ENCODE results near the gene BCAS4. TPM values are rescaled to one million over a fixed set of nuclear protein-coding genes. Genes with fewer than 3 reads are reported as not detected.

BCAS4 gene
- total RNA-seq (2022) (23.1 and 29.9 TPM in 2 replicates), Bru-seq, nascent RNA (percentile 59 among the genes with signal in this experiment), BruChase-seq, experiment 1, labeled RNA remaining after a 2-hour chase (percentile 57 among the genes with signal in this experiment), BruChase-seq, experiment 2, labeled RNA remaining after a 6-hour chase (percentile 62 among the genes with signal in this experiment)
- long read RNA-seq, full-length matches to known transcripts: 32 of 37 reads
- long read RNA-seq, partial matches to known transcripts: 2 of 37 reads
- long read RNA-seq, other reads (novel, unspliced or antisense): 3 of 37 reads

- Mint-ChIP-seq H3K4me1 (ENCODE audit: low read depth, unreplicated experiment) (peaks cover 33% of the 10 kb centered on the region), H3K9me3 (ENCODE audit: unreplicated experiment) (no peaks in the 10 kb centered on the region), H3K4me3 (ENCODE audit: unreplicated experiment) (peak within 1 kb of the TSS; percentile 88), H3K36me3 (ENCODE audit: insufficient read depth, unreplicated experiment) (peaks cover 25% of the 10 kb centered on the region), H3K27ac (ENCODE audit: unreplicated experiment) (peak within 1 kb of the TSS; percentile 99), H3K27me3 (ENCODE audit: insufficient read depth, unreplicated experiment) (no peaks in the 10 kb centered on the region)
- Histone ChIP-seq H3K9me3 (no peaks in the 10 kb centered on the region), H3K36me3 (ENCODE audit: control insufficient read depth, insufficient read depth, low read length) (no peaks in the 10 kb centered on the region), H3K4me1 (peaks cover 23% of the 10 kb centered on the region), H3K27me3 (replicated peaks; ENCODE audit: control insufficient read depth, insufficient read depth, low read length) (no peaks in the 10 kb centered on the region), H3K4me3 (ENCODE audit: low read depth, low read length) (peak within 1 kb of the TSS; percentile 59)
- ChIA-PET POLR2A (interaction anchor here (0.5 to 3.7 kb wide), 6 partner anchors 133 to 605 kb away, joined by 3 to 27 read pairs (median 3); partner anchors contain the start of genes ADNP, CEBPB, DPM1 and MOCS3), CTCF (interaction anchor here (0.5 to 3.5 kb wide), 58 partner anchors 9 to 642 kb away, joined by 3 to 116 read pairs (median 4); partner anchors contain the start of genes ADNP, DPM1, MOCS3 and PEDS1)
- BruUV-seq (replicated peaks): no TSS peak
- TF ChIP-seq CTCF (IDR thresholded peaks at IDR 0.05; ENCODE audit: insufficient read depth in 1 of 2, low read depth in 1 of 2, low read length in 1 of 2, severe bottlenecking in 1 of 2, unreplicated experiment in 1 of 2): peak; percentile 77 to 98
- peak; percentile 90 to 98 for DNase-seq
- intact Hi-C loops (cut with micrococcal nuclease; ENCODE audit: unreplicated experiment): loop anchor here (1.0 to 5.0 kb wide), 5 partner anchors 62 to 512 kb away; no protein-coding TSS in a partner anchor
Observed at GRCh38 chr20:50794846-50795634, at the start of gene BCAS4. Gene BCAS4, plus strand, starts transcription at chr20:50795061. Its CDS starts 23 bp downstream, at chr20:50795084.

GRCh38 chr20:50745634-50746137 is 49.2 kb upstream of the BCAS4 start:
- peak overlapping the region; percentile 38 for H3K4me3 Mint-ChIP-seq (ENCODE audit: unreplicated experiment)
- Histone ChIP-seq H3K4me3 (ENCODE audit: low read depth, low read length) (no peak overlapping the region), H3K27me3 (replicated peaks; ENCODE audit: control insufficient read depth, insufficient read depth, low read length) (no peaks in the 10 kb centered on the region), H3K4me1 (peaks cover 91% of the 10 kb centered on the region), H3K9me3 (no peaks in the 10 kb centered on the region), H3K36me3 (ENCODE audit: control insufficient read depth, insufficient read depth, low read length) (peaks cover 7% of the 10 kb centered on the region; the same call in 1 of the 2 replicates)
- intact Hi-C loops (cut with micrococcal nuclease; ENCODE audit: unreplicated experiment): no loop called here
- H3K36me3 Mint-ChIP-seq (ENCODE audit: insufficient read depth, unreplicated experiment): peaks cover 99% of the 10 kb centered on the region
- no peaks in the 10 kb centered on the region for H3K27me3 Mint-ChIP-seq (ENCODE audit: insufficient read depth, unreplicated experiment)
- peak in 1 of 2 experiments; percentile 8 for TF ChIP-seq CTCF (IDR thresholded peaks at IDR 0.05; ENCODE audit: insufficient read depth in 1 of 2, low read depth in 1 of 2, low read length in 1 of 2, severe bottlenecking in 1 of 2, unreplicated experiment in 1 of 2)
- DNase-seq: peak in 1 of 2 experiments; percentile 36
- ChIA-PET CTCF (interaction anchor here (0.6 to 4.5 kb wide), 18 partner anchors 12 to 602 kb away, joined by 3 to 88 read pairs (median 6); no protein-coding TSS in a partner anchor), POLR2A (interaction anchor here (0.6 to 1.2 kb wide), 6 partner anchors 13 to 186 kb away, joined by 4 to 9 read pairs (median 5); partner anchors contain the start of gene ADNP)
- BruUV-seq (replicated peaks): no TSS peak
- H3K27ac Mint-ChIP-seq (ENCODE audit: unreplicated experiment): peak overlapping the region; percentile 76
- peaks cover 74% of the 10 kb centered on the region for H3K4me1 Mint-ChIP-seq (ENCODE audit: low read depth, unreplicated experiment)
- H3K9me3 Mint-ChIP-seq (ENCODE audit: unreplicated experiment): no peaks in the 10 kb centered on the region

All from Caco-2 (cell line).